ENCODE measurements around the gene MUC6. TPM values are rescaled to one million over a fixed set of nuclear protein-coding genes. Genes with fewer than 3 reads are reported as not detected.

The MUC6 gene
- total and polyA plus RNA-seq, 2 of the 8 experiments (the other 6 are each of a cell fraction or from before 2014, with no cell fraction given), result not detected

- no peak overlapping the region for H3K27ac ChIP-seq (ENCODE audit: low read depth, low read length)
- no peak for TF ChIP-seq NRF1 (IDR thresholded peaks at IDR 0.05; ENCODE audit: low read depth, low read length)
- TF ChIP-seq BACH1 (IDR thresholded peaks at IDR 0.05; ENCODE audit: low read length), result no peak
- H3K23me2 ChIP-seq (ENCODE audit: low read depth, low read length), result no peaks in the 10 kb centered on the region
- H2BK20ac ChIP-seq (ENCODE audit: low read length), result no peak overlapping the region
- H2BK12ac ChIP-seq (ENCODE audit: low read depth, low read length), result no peak overlapping the region
- H4K5ac ChIP-seq (ENCODE audit: insufficient read length, low read depth, low read length), result no peak overlapping the region
- H2BK120ac ChIP-seq (replicated peaks; ENCODE audit: low read depth, low read length), result no peak overlapping the region
- H2AK5ac ChIP-seq (ENCODE audit: low read depth, low read length), result no peak overlapping the region
- H4K91ac ChIP-seq (replicated peaks; ENCODE audit: insufficient read length, low read length), result no peak overlapping the region
- H3K9ac ChIP-seq (replicated peaks in 1 of 4; ENCODE audit: extremely low read depth in 1 of 4, low read depth in 3 of 4, low read length in 3 of 4), result no peak overlapping the region; a peak in 1 of 7 replicates
- no peaks in the 10 kb centered on the region for H3K9me3 ChIP-seq (ENCODE audit: insufficient read depth in 2 of 2, low read depth in 1 of 2, low read length in 1 of 2)
- H3K27me3 ChIP-seq (replicated peaks in 1 of 4; ENCODE audit: control insufficient read depth in 3 of 4, extremely low read depth in 1 of 4, insufficient read depth in 3 of 4, low read length in 3 of 4), result no peaks in the 10 kb centered on the region
- no peak overlapping the region; the same call in 1 of the 2 replicates for H4K8ac ChIP-seq (ENCODE audit: extremely low read depth, insufficient read depth, low read length)
- no peaks in the 10 kb centered on the region for H3K79me1 ChIP-seq (ENCODE audit: low read depth, low read length)
- ChIA-PET POLR2A (ENCODE audit: partially characterized antibody) (no interaction called here), CTCF (ENCODE audit: partially characterized antibody) (interaction anchor here (1.0 kb wide), 1 partner anchor 47 kb away, joined by 3 read pairs; no protein-coding TSS in a partner anchor)
- DNase-seq (ENCODE audit: low read depth in 1 of 2, low spot score in 2 of 2) (no peak), FAIRE-seq (no peak)
- no peak overlapping the region for H3K56ac ChIP-seq (replicated peaks; ENCODE audit: insufficient read length, low read depth, low read length)
- 91% methylated on average over 43 of the region's 46 CpGs; no CpG with 5 or more reads in 1 of the 2 experiments for WGBS, 2 experiments (ENCODE audit: extremely low coverage in 1 of 2, insufficient coverage in 1 of 2, insufficient read length in 1 of 2, insufficient replicate concordance in 2 of 2, low coverage in 1 of 2, low lambda C conversion rate in 2 of 2, missing lambda C conversion rate in 1 of 2)
- no peak overlapping the region for H3K4ac ChIP-seq (replicated peaks; ENCODE audit: insufficient read length, low read depth, low read length)
- H3K18ac ChIP-seq (ENCODE audit: extremely low read depth, low read length), result no peak overlapping the region
- H4K20me1 ChIP-seq (replicated peaks in 1 of 2; ENCODE audit: control insufficient read depth in 1 of 2, insufficient read depth in 2 of 2, low read length in 2 of 2), result peaks cover 0 to 3% of the 10 kb centered on the region in 2 experiments
- no peak overlapping the region for H2BK15ac ChIP-seq (ENCODE audit: low read length)
- H3K79me2 ChIP-seq (ENCODE audit: control insufficient read depth in 1 of 2, insufficient read depth in 2 of 2, low read length in 2 of 2), result no peaks in the 10 kb centered on the region
- H3K4me1 ChIP-seq (replicated peaks in 1 of 4; ENCODE audit: control insufficient read depth in 3 of 4, insufficient read depth in 4 of 4, low read length in 3 of 4), result no peaks in the 10 kb centered on the region
- H3K14ac ChIP-seq (ENCODE audit: insufficient read length), result no peak overlapping the region
- H3K23ac ChIP-seq (ENCODE audit: insufficient read length), result no peak overlapping the region
- H2AFZ ChIP-seq (ENCODE audit: low read length), result no peak overlapping the region
- H2BK5ac ChIP-seq (ENCODE audit: low read depth, low read length), result no peak overlapping the region
- H3K4me3 ChIP-seq (ENCODE audit: extremely low read depth in 1 of 4, insufficient read depth in 2 of 4, low read depth in 3 of 4, low read length in 4 of 4), result no peak overlapping the region
- no peak overlapping the region for H3K4me2 ChIP-seq (ENCODE audit: insufficient read depth in 1 of 2, low read depth in 2 of 2, low read length in 2 of 2)
- no peaks in the 10 kb centered on the region for H3K36me3 ChIP-seq (ENCODE audit: control insufficient read depth in 2 of 4, insufficient read depth in 4 of 4, low read length in 3 of 4)
Observed at GRCh38 chr11:1055990-1056771, 19.7 kb upstream of the MUC6 start.

Data from H1 (cell line).